Endothelial cell of hepatic sinusoid (primary cell): ENCODE measurements around the gene ERN1.
"Not testable (repeated sequence)": the region's sequence is repeated elsewhere in the genome, so short reads cannot be mapped to it uniquely, and the experiment has no call there.

Source experiments
- in situ Hi-C: cut with HindIII; loops from 2 replicates; pipeline ENCODE4 v1.10.0; 2017; ENCODE audit warnings: low sequenced_read_pairs

ERN1 gene

DNA sequence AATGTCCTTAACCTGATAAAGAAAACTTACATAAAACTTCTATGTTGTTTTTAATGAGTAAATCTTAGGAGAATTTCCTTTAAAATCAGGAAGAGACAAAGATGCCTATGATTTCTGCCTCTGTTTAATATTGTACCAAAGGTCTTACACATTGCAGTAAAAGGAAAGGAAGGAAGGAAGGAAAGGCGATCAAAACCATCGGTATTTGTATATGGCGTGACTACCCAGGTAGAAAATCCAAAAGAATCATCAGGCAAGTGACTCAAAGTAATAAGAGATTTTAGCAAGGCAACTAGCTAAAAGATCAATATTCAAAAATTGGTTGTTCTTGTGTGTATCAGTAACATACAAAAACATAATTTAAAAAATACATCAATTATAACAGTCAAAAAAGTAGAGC, 113.0 kb downstream of the ERN1 start:
- in situ Hi-C loops, result no loop called here

DNA sequence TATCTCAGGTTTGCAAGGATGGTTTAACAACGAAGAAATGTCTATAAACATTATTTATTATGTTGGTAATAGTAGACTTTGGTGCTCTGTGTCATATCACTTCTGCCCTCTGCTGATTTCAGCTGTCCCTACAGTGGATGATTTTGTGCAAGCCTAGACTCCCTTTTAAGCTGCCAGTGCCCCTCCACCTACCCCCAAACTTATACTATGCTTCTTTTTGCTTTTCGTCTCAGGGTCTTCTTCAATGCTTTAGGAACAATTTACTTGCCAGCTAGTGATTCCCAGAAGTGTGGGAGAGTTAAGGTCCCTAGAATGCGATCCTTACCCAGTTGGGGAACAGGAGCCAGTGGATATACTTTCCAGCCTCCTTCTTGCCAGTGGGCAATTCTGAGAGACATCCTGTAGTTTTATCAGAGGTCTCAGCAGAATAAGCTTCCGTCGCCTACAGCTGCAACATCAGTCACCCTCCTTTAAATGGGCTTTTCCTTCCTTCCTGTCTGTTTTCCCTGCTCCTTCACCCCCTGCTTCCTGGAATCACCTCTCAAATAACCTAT, 113.6 kb downstream of the ERN1 start:
- in situ Hi-C loops, result no loop called here

GRCh38 chr17:64015447-64015846, 114.5 kb downstream of the ERN1 start:
- in situ Hi-C loops, result no loop called here

- in situ Hi-C loops, result no loop called here
Observed at GRCh38 chr17:64009571-64010402, 120.2 kb downstream of the ERN1 start.

DNA sequence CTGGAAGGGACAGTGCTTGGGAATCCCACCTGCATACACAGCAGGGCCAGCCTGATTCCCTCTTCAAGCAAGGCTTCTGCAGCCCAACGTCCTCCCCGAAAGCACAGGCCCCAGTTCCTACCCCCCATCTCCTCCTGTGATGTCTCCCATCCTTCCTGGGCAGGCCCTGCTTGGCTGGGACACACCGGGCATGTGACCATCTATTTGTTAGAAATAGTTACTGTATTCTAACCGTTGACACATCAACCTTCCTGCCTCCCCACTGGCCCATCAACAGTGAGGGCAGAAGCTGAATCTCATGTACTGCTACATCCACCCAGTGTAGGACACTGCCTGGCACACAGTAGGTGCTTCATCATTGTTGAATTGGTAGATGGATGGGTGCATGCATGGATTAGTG, 121.1 kb downstream of the ERN1 start:
- in situ Hi-C loops, result no loop called here

- in situ Hi-C loops, result no loop called here
Observed at GRCh38 chr17:64008346-64008745, 121.6 kb downstream of the ERN1 start.

- in situ Hi-C loops, result no loop called here
Observed at GRCh38 chr17:64007838-64008282, 122.1 kb downstream of the ERN1 start.

DNA sequence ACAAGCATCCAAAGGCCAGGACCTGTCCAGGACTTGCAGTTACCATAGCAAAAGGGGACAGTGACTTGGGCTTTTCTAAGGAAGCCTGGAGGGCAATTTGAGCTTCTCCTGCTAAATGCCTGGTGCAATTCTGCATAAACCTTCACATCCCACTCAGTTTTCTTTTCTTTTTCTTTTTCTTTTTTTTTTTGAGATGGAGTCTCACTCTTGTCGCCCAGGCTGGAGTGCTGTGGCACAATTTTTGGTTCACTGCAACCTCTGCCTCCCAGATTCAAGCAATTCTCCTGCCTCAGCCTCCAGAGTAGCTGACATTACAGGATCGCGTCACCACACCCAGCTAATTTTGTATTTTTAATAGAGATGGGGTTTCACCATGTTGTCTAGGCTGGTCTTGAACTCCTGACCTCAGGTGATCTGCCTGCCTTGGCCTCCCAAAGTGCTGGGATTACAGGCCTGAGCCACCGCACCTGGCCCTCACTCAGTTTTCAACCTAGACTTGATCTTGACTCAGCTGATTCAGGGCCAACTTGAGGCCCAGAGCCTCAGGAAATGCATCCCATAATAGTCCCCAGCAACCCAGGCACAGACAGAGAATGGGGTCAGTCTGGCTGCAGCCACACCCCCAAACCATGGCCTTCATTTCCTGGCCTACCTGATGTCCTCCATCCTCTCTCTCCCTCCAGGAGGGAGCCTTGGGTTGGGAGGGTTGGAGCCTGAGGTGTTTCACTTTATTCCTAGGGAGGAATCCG, 122.7 kb downstream of the ERN1 start:
- in situ Hi-C loops, result not testable (repeated sequence)

DNA sequence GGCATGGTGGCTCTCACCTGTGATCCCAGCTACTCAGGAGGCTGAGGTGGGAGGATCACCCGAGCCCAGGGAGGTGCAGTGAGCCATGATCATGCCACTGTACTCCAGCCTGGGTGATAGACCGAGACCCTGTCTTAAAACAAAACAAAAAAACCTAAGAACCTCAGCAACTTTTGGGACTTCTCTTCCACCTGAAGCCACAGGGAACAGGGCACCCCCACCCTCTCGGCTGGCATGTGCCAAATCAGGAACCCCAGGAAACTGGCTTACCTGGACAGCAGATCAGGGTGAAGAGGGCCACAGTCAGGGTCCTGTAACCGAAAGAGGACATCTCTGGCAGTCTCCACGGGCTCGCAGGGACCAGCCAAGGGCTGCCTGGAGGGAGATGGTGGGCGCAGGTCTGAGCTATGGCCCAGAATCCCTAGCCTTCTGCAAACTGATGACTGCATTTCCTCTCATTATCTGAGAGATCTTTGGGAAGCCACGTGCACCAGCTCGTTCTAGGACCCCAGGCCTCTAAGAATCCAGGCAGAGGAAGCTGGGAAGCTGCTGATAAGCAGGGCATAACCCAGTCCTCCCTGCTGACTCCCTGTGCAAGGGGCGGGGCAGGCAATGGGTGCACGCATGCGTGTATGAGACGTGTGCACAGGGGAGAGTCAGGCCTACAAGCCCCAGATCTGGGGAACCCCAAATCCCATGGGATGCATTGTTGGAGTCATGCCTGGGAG, 123.4 kb downstream of the ERN1 start:
- in situ Hi-C loops, result no loop called here

DNA sequence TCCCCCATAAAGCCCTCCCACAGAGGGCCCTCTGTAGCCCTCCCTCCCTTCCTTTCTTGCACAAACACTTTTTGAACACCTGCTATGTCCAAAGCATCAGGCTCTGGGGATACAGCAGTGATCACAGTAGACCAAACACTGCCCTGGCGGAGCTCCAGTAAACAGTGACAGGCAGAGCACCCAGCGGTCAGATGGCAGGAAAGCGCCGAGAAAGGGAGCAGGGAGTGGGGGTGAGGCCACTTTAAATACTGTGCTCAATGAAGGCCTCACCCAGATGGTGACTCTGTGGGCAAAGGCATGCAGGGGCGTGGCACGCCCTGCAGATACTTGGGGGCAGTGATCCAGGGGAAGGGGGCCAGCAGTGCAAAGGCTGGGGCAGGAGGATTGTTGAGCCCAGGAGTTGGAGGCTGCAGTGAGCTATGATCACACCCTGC, 124.2 kb downstream of the ERN1 start:
- in situ Hi-C loops, result no loop called here

DNA sequence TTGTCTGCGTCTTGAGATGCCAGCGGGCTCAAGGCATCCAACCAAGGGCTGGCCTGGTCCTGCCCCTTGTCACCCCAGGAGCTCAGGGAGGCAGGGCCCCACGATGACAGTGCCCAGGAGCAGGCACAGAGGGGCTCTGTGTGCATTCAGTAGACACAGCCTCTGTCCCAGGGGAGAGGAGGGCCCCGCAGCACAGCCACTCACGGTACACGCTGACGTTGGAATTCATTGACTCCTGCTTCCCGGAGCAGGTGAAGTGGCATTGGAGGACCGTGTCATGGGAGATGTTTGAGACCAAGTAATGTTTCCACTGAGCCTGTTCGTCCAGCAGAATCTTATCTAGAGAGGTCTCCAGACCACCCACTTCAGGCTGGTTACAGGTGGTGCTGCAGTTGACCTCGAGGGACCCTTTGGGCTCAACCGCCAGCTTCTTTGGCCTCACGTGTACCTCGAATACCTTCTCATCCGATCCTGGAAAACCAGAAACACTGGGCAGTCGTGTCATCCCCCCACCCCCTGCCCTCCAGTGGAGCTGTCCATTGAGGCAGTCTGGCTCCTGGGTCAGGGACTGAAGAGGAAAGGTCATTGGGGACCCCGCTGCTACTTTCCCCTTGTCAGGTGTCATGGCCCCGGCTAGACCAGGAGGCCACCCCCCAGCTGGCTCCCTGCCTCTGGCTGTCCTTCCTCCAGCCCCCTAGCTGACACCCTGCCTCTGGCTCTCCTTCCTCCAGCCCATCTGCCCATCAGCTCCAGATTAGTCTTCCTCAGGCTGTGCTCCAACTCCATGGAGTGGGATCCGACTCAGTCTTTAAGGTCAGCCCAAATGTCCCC, 124.8 kb downstream of the ERN1 start:
- in situ Hi-C loops, result no loop called here

- in situ Hi-C loops, result no loop called here
Observed at GRCh38 chr17:64004218-64004770, 125.7 kb downstream of the ERN1 start.

DNA sequence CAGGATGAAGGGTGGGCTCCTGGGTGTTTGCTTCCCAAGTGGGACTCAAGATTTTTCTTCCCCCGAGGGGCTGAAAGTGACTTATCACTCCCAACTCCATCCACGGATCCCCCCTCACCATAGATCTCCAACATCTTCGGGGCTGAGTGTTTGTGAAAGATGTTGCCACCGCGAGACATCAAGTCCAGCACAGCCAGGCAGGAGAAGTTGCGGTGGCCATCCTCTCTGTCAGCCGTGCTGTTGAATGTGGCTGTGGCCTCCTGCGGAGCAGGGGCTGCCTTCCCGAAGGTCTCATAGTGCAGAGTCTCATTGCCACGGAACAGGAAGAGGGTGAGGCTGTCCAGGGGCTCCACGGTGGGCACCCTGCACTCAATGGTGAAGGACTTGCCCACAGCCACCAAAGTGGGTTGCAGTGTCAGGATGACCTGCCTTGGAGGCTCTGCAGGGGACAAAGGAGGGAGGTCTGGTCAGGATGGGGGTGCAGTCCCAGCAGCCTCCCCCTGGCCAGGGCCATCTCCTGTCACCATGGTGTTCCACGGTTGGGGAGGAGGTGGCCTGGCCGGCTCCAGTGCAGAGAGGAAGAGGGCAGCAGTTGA, 126.3 kb downstream of the ERN1 start:
- in situ Hi-C loops, result no loop called here

DNA sequence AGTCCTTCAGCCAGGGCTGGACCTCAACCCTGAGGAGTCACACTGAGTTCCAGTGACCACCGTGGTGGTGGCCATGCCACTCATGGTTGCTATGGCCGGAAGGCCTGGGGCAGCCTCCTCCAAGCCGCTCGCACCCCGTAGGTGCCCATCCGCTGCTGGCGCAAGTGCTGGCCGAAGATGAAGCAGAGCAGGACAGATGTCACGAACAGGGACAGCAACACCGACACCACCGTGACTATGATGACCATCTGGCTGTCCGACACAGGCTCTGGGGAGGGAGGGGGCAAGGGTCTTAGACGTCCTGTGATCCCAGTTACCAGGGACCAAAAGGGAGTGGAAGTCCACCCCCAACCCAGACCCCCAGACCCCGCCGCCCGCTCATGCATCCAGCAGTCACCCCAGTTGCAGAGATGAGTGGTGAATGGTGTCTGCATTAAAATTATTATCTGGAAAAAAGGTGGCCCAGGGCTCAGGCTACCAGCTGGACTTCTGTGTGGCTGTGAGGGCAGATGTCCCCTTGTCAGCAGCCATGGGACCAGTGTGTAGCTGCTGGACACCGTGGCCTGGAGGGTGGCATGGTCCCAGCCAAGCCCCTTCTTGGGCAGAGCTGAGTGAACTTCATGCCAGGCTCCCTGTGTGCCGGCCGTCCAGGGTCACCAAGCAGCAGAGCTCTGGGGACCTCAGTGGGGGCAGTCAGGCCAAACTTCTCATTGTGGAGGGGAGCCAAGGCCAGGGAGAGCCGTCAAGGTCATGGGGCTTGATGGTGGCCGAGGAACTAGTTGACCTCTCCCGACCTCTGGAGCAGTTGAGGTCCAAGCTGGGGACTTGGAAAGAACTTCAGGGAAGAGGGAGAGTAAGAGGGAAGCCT, 127.1 kb downstream of the ERN1 start:
- in situ Hi-C loops, result no loop called here

- in situ Hi-C loops, result no loop called here
Observed at GRCh38 chr17:64001763-64002529, 128.0 kb downstream of the ERN1 start.

DNA sequence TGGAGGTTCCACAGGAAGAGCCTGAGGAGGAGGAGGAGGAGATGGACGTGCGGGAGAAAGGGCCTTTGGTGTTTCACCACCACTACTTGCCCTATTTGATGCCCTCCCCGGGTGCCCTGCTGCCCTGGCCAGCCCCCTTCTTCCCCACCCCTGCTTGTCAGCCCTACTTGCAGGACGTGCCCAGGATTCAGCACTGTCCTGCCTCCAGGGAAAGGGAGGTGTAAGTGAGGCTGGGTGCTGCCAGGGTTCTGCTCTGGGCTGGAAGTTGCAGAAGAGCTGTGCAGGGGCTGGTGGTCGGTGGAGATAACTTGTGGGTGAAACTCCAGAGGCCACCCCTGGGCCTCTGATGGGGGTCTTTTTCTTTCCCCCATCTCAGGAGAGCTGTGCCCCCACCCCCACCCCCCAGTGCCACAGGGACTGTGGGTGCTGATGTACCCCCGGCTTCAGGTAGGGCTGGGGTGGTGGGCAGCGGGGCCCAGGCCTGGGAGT, 128.8 kb downstream of the ERN1 start:
- in situ Hi-C loops, result no loop called here

DNA sequence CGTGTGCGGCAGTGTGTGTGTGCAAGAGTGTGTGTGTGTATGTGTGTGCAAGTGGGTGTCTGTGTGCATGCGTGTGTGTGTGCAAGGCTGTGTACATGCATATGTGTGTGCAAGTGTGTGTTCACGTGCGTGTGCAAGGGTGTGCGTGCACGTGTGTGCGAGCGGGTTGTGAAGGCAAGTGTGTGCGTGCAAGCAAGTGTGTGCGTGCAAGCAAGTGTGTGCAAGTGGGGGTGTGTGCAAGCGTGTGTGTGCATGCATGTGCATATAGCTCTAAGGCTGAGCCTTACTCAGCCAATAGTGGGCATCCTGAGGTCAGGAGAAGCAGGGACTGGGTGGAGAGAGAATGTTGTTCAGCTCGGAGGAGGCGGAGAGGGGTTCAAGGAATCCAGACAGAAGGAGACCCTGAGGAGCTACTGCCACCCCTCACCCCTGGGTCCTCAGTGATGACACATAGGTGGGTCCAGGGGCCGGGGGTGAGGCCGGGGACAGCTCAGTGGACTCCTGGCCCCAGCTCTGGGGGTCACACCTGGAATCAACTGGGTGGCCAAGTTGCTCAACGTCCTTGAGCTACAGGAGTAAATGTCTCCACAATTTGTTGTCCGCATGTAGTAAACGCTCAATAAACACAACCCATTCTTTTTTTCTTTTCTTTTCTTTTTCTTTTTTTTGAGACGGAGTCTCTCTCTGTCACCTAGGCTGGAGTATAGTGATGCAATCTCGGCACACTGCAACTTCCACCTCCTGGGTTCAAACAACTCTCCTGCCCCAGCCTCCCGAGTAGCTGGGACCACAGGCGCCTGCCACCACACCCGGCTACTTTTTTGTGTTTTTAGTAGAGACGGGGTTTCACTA, 130.0 kb downstream of the ERN1 start:
- in situ Hi-C loops, result no loop called here
